GM23248 (cell line): Measurements from ENCODE around the gene OR1L6.

Source experiments
- EZH2 ChIP-seq: fragments of 200-600 bp; sonication (generic); IDR thresholded peaks from 2 replicates; pipeline ENCODE4 v1.6.1; 2018; ENCODE audit warnings: antibody characterized with exemption, mild to moderate bottlenecking; ENCODE audit not compliant: insufficient read depth, poor library complexity, severe bottlenecking
- EZH2phosphoT487 ChIP-seq: fragments of 200-600 bp; sonication (generic); IDR thresholded peaks from 2 replicates; pipeline ENCODE4 v1.6.1; 2018; ENCODE audit warnings: antibody characterized with exemption, moderate library complexity, mild to moderate bottlenecking, low read depth; ENCODE audit not compliant: insufficient read depth

DNA sequence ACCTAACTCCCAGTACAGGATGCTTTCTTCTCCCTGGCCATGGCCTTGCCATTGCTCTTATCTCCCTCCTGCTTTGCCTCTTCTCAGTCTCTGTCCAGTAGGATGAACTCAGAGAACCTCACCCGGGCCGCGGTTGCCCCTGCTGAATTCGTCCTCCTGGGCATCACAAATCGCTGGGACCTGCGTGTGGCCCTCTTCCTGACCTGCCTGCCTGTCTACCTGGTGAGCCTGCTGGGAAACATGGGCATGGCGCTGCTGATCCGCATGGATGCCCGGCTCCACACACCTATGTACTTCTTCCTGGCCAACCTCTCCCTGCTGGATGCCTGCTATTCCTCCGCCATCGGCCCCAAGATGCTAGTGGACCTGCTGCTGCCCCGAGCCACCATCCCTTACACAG is 46.7 kb downstream of the OR1L6 start, which contains the start of gene OR5C1:
- TF ChIP-seq EZH2 (no peak), EZH2phosphoT487 (no peak)
